GM23338 (cell line): ENCODE results near the gene GTF2H4.

Experiments used
- CREB1 ChIP-seq: fragments of 250-450 bp; sonication (Bioruptor Pico); IDR thresholded peaks from 2 replicates; pipeline ENCODE4 v1.5.0; 2020; ENCODE audit warnings: low read depth, mild to moderate bottlenecking, moderate library complexity
- CTCF ChIP-seq, 2 experiments: fragments of 200-600 bp in 1 of 2; sonication (generic) in 1 of 2; conservative IDR thresholded peaks; 2 replicates each; pipeline versions ENCODE4 v1.5.1 to v1.6.1; 2016 to 2017; ENCODE audit warnings: antibody characterized with exemption in 2 of 2, low read depth in 2 of 2, mild to moderate bottlenecking in 2 of 2, moderate library complexity in 1 of 2
- EZH2 ChIP-seq: fragments of 200-600 bp; sonication (generic); IDR thresholded peaks from one replicate; pipeline ENCODE4 v1.8.0; 2017; ENCODE audit warnings: antibody characterized with exemption, mild to moderate bottlenecking, low read depth; ENCODE audit not compliant: unreplicated experiment
- NANOG ChIP-seq: IDR thresholded peaks from 2 replicates; pipeline ENCODE4 v1.6.1; 2016; ENCODE audit warnings: antibody characterized with exemption, borderline replicate concordance
- POLR2AphosphoS5 ChIP-seq: IDR thresholded peaks from 2 replicates; pipeline ENCODE4 v1.6.1; 2016; ENCODE audit warnings: antibody characterized with exemption, low read depth
- REST ChIP-seq: IDR thresholded peaks from one replicate; pipeline ENCODE4 v1.6.1; 2018; ENCODE audit warnings: antibody characterized with exemption; ENCODE audit not compliant: unreplicated experiment

GRCh38 chr6:30913721-30914075 lies 5.7 kb downstream of the GTF2H4 start:
- no peak for TF ChIP-seq EZH2
- no peak for TF ChIP-seq CTCF (conservative IDR thresholded peaks at IDR 0.05; ENCODE audit: low read depth in 2 of 2)
- no peak for TF ChIP-seq POLR2AphosphoS5
- no peak for TF ChIP-seq REST
- no peak for TF ChIP-seq CREB1
- TF ChIP-seq NANOG = no peak
